ENCODE results near the gene BSN.

BSN gene

GRCh38 chr3:49669352-49669751 is 115.1 kb downstream of the BSN start:
- Histone ChIP-seq H2AK5ac (ENCODE audit: low read length, severe bottlenecking) (peak overlapping the region; percentile 3), H3K36me3 (ENCODE audit: control insufficient read depth in 1 of 2, insufficient read depth in 2 of 2, low read depth in 1 of 2, low read length in 2 of 2) (no peaks in the 10 kb centered on the region), H3K14ac (ENCODE audit: low read length in 2 of 2) (no peak overlapping the region), H3K4me1 (ENCODE audit: control insufficient read depth, insufficient read depth, low read depth, low read length) (peaks cover 40% of the 10 kb centered on the region), H3K18ac (ENCODE audit: low read depth in 1 of 2, low read length in 2 of 2) (no peak overlapping the region), H2BK5ac (ENCODE audit: low read depth, low read length, poor library complexity, severe bottlenecking) (no peak overlapping the region), H2BK120ac (ENCODE audit: low read depth, low read length) (no peak overlapping the region), H4K8ac (ENCODE audit: low read length) (no peak overlapping the region), H3K23ac (ENCODE audit: low read length in 2 of 2) (no peak overlapping the region), H3K79me1 (replicated peaks; ENCODE audit: low read length, poor library complexity, severe bottlenecking) (peaks cover 3% of the 10 kb centered on the region), H3K4me3 (ENCODE audit: insufficient read depth in 1 of 2, low read depth in 1 of 2, low read length in 2 of 2) (no peak overlapping the region), H3K9ac (ENCODE audit: low read length) (no peak overlapping the region), H2BK15ac (ENCODE audit: low read depth, poor library complexity, severe bottlenecking) (no peak overlapping the region), H2AFZ (ENCODE audit: low read depth, low read length) (no peak overlapping the region), H4K91ac (ENCODE audit: low read length) (no peak overlapping the region), H3K4ac (ENCODE audit: low read depth in 1 of 2, low read length in 2 of 2) (no peak overlapping the region), H2BK12ac (ENCODE audit: low read length in 2 of 2) (no peak overlapping the region), H3K4me2 (ENCODE audit: low read length, poor library complexity, severe bottlenecking) (no peak overlapping the region), H3K27me3 (ENCODE audit: control insufficient read depth in 1 of 2, insufficient read depth in 1 of 2, low read length in 2 of 2) (peaks cover 0 to 41% of the 10 kb centered on the region in 2 experiments), H3K9me3 (ENCODE audit: control insufficient read depth, low read length) (no peaks in the 10 kb centered on the region), H3K27ac (ENCODE audit: low read length, poor library complexity, severe bottlenecking) (peak overlapping the region; percentile 49)
- 96% methylated on average over 3 of the region's 3 CpGs for WGBS
- DNase-seq, result no peak

- Histone ChIP-seq H4K91ac (ENCODE audit: low read length) (no peak overlapping the region), H3K9me3 (ENCODE audit: control insufficient read depth, low read length) (no peaks in the 10 kb centered on the region), H2AFZ (ENCODE audit: low read depth, low read length) (no peak overlapping the region), H3K79me1 (replicated peaks; ENCODE audit: low read length, poor library complexity, severe bottlenecking) (peaks cover 18% of the 10 kb centered on the region), H4K8ac (ENCODE audit: low read length) (no peak overlapping the region), H3K4me1 (ENCODE audit: control insufficient read depth, insufficient read depth, low read depth, low read length) (peaks cover 50% of the 10 kb centered on the region), H3K36me3 (ENCODE audit: control insufficient read depth in 1 of 2, insufficient read depth in 2 of 2, low read depth in 1 of 2, low read length in 2 of 2) (peaks cover 5 to 8% of the 10 kb centered on the region in 2 experiments), H2BK15ac (ENCODE audit: low read depth, poor library complexity, severe bottlenecking) (no peak overlapping the region), H2AK5ac (ENCODE audit: low read length, severe bottlenecking) (no peak overlapping the region), H2BK120ac (ENCODE audit: low read depth, low read length) (no peak overlapping the region), H3K9ac (ENCODE audit: low read length) (no peak overlapping the region), H3K27me3 (ENCODE audit: control insufficient read depth in 1 of 2, insufficient read depth in 1 of 2, low read length in 2 of 2) (peaks cover 0 to 33% of the 10 kb centered on the region in 2 experiments), H2BK5ac (ENCODE audit: low read depth, low read length, poor library complexity, severe bottlenecking) (no peak overlapping the region), H3K4ac (ENCODE audit: low read depth in 1 of 2, low read length in 2 of 2) (no peak overlapping the region), H3K18ac (ENCODE audit: low read depth in 1 of 2, low read length in 2 of 2) (no peak overlapping the region), H3K4me2 (ENCODE audit: low read length, poor library complexity, severe bottlenecking) (no peak overlapping the region), H3K4me3 (ENCODE audit: insufficient read depth in 1 of 2, low read depth in 1 of 2, low read length in 2 of 2) (no peak overlapping the region), H3K23ac (ENCODE audit: low read length in 2 of 2) (no peak overlapping the region), H2BK12ac (ENCODE audit: low read length in 2 of 2) (no peak overlapping the region), H3K27ac (ENCODE audit: low read length, poor library complexity, severe bottlenecking) (no peak overlapping the region), H3K14ac (ENCODE audit: low read length in 2 of 2) (no peak overlapping the region)
- 100% methylated on average over 1 of the region's 6 CpGs for WGBS
- DNase-seq, result no peak
Measured at GRCh38 chr3:49670940-49671290, 116.6 kb downstream of the BSN start.

GRCh38 chr3:49671291-49672288 is 117.3 kb downstream of the BSN start:
- H2BK12ac ChIP-seq (ENCODE audit: low read length in 2 of 2), result no peak overlapping the region
- H2BK15ac ChIP-seq (ENCODE audit: low read depth, poor library complexity, severe bottlenecking), result no peak overlapping the region
- no peak overlapping the region for H2AK5ac ChIP-seq (ENCODE audit: low read length, severe bottlenecking)
- no peak overlapping the region for H3K4me3 ChIP-seq (ENCODE audit: insufficient read depth in 1 of 2, low read depth in 1 of 2, low read length in 2 of 2)
- H3K27ac ChIP-seq (ENCODE audit: low read length, poor library complexity, severe bottlenecking), result no peak overlapping the region
- H3K4ac ChIP-seq (ENCODE audit: low read depth in 1 of 2, low read length in 2 of 2), result no peak overlapping the region
- no peak overlapping the region for H2BK120ac ChIP-seq (ENCODE audit: low read depth, low read length)
- no peak overlapping the region for H3K14ac ChIP-seq (ENCODE audit: low read length in 2 of 2)
- DNase-seq, result peak; percentile 69
- H3K4me2 ChIP-seq (ENCODE audit: low read length, poor library complexity, severe bottlenecking), result no peak overlapping the region
- no peak overlapping the region for H4K8ac ChIP-seq (ENCODE audit: low read length)
- no peak overlapping the region for H3K23ac ChIP-seq (ENCODE audit: low read length in 2 of 2)
- peaks cover 12 to 15% of the 10 kb centered on the region in 2 experiments for H3K36me3 ChIP-seq (ENCODE audit: control insufficient read depth in 1 of 2, insufficient read depth in 2 of 2, low read depth in 1 of 2, low read length in 2 of 2)
- no peak overlapping the region for H2AFZ ChIP-seq (ENCODE audit: low read depth, low read length)
- 49% methylated on average over 11 of the region's 11 CpGs for WGBS
- H3K79me1 ChIP-seq (replicated peaks; ENCODE audit: low read length, poor library complexity, severe bottlenecking), result peaks cover 25% of the 10 kb centered on the region
- H3K9ac ChIP-seq (ENCODE audit: low read length), result no peak overlapping the region
- H3K9me3 ChIP-seq (ENCODE audit: control insufficient read depth, low read length), result no peaks in the 10 kb centered on the region
- H3K18ac ChIP-seq (ENCODE audit: low read depth in 1 of 2, low read length in 2 of 2), result no peak overlapping the region
- no peak overlapping the region for H4K91ac ChIP-seq (ENCODE audit: low read length)
- H3K27me3 ChIP-seq (ENCODE audit: control insufficient read depth in 1 of 2, insufficient read depth in 1 of 2, low read length in 2 of 2), result peaks cover 0 to 26% of the 10 kb centered on the region in 2 experiments
- H3K4me1 ChIP-seq (ENCODE audit: control insufficient read depth, insufficient read depth, low read depth, low read length), result peaks cover 50% of the 10 kb centered on the region
- H2BK5ac ChIP-seq (ENCODE audit: low read depth, low read length, poor library complexity, severe bottlenecking), result no peak overlapping the region

- peak overlapping the region; percentile 87 for H2AK5ac ChIP-seq (ENCODE audit: low read length, severe bottlenecking)
- DNase-seq, result peak; percentile 53
- H3K14ac ChIP-seq (ENCODE audit: low read length in 2 of 2), result peak overlapping the region in 1 of 2 experiments; percentile 12
- H2BK12ac ChIP-seq (ENCODE audit: low read length in 2 of 2), result peak overlapping the region in 1 of 2 experiments; percentile 51
- peak overlapping the region; percentile 83 for H2BK15ac ChIP-seq (ENCODE audit: low read depth, poor library complexity, severe bottlenecking)
- H2AFZ ChIP-seq (ENCODE audit: low read depth, low read length), result peak overlapping the region; percentile 54
- H3K27me3 ChIP-seq (ENCODE audit: control insufficient read depth in 1 of 2, insufficient read depth in 1 of 2, low read length in 2 of 2), result peaks cover 0 to 11% of the 10 kb centered on the region in 2 experiments
- H3K9ac ChIP-seq (ENCODE audit: low read length), result peak overlapping the region; percentile 90
- H2BK120ac ChIP-seq (ENCODE audit: low read depth, low read length), result no peak overlapping the region
- peak overlapping the region; percentile 25 for H2BK5ac ChIP-seq (ENCODE audit: low read depth, low read length, poor library complexity, severe bottlenecking)
- H3K23ac ChIP-seq (ENCODE audit: low read length in 2 of 2), result no peak overlapping the region
- H3K9me3 ChIP-seq (ENCODE audit: control insufficient read depth, low read length), result no peaks in the 10 kb centered on the region
- H3K4ac ChIP-seq (ENCODE audit: low read depth in 1 of 2, low read length in 2 of 2), result peak overlapping the region; percentile 10 to 85
- peaks cover 39% of the 10 kb centered on the region for H3K79me1 ChIP-seq (replicated peaks; ENCODE audit: low read length, poor library complexity, severe bottlenecking)
- peak overlapping the region; percentile 56 for H3K4me2 ChIP-seq (ENCODE audit: low read length, poor library complexity, severe bottlenecking)
- peak overlapping the region; percentile 11 to 86 for H3K18ac ChIP-seq (ENCODE audit: low read depth in 1 of 2, low read length in 2 of 2)
- peak overlapping the region; percentile 49 to 95 for H3K4me3 ChIP-seq (ENCODE audit: insufficient read depth in 1 of 2, low read depth in 1 of 2, low read length in 2 of 2)
- peaks cover 28 to 31% of the 10 kb centered on the region in 2 experiments for H3K36me3 ChIP-seq (ENCODE audit: control insufficient read depth in 1 of 2, insufficient read depth in 2 of 2, low read depth in 1 of 2, low read length in 2 of 2)
- H3K27ac ChIP-seq (ENCODE audit: low read length, poor library complexity, severe bottlenecking), result peak overlapping the region; percentile 81
- WGBS, result 16% methylated on average over 17 of the region's 17 CpGs
- H3K4me1 ChIP-seq (ENCODE audit: control insufficient read depth, insufficient read depth, low read depth, low read length), result peaks cover 35% of the 10 kb centered on the region
- H4K91ac ChIP-seq (ENCODE audit: low read length), result peak overlapping the region; percentile 74
- peak overlapping the region; percentile 42 for H4K8ac ChIP-seq (ENCODE audit: low read length)
Measured at GRCh38 chr3:49673121-49673714, 118.9 kb downstream of the BSN start.

All from mesenchymal stem cell (in vitro differentiated cells and primary cell).